ENCODE measurements around the gene MRC1.

MRC1 gene

GRCh38 chr10:17795083-17795482, 14.1 kb upstream of the MRC1 start:
- DNase-seq, result no peak

DNA sequence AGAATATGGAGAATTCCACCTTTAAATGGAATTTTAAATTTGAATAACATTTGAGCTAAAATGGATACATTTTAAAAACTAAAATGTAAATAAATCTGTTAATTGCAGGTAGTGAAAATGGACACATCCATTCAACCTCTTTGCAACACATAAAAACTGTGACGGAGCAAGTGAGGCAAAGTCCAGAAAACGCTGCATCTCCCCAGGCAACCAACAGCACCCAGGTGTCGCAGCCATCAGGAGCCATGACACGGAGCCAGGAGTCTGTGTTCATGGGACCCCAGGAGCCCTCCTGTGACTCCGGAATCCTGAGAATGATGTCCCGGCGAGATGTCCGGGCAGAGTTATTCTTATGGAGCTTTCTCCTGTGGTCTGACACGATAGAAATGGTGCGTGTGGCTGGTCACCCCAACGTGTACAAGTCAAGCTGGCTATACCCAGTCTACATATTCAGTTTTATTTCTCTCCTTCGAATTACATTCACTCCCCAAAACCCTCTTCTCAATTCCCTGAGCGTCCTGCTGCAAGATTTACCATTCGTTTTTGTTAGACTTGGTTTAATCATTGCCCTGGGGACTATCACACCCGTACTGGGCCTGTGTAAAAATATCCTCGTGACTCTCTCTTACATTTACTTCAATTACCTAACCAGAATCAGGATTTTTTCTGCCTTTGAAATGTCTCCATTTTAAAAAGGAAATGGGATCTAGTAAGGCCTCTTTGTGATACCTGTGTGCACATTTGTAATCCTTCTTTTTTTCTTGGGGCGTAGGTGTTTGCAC, 13.1 kb upstream of the MRC1 start:
- no peak for DNase-seq

DNA sequence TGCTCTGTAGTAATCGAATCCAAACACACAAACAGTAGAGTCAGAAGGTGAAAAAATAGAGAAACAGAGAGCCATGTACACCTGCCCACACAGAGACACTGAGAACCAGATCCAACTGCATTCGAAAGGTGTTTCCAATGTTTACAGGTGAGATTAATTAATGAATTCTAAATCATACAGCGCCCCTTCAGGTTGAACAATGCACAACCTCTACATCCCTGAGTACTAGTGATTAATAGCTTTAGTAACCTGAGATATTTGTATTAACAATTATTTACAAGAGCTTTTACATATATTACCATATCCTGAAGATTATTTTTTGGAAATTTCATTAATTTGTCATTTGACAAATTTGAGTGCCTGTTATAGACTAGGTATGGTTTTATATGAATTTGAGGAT, 7.6 kb upstream of the MRC1 start:
- DNase-seq, result no peak

GRCh38 chr10:17802350-17802749, 6.8 kb upstream of the MRC1 start:
- DNase-seq, result no peak

DNA sequence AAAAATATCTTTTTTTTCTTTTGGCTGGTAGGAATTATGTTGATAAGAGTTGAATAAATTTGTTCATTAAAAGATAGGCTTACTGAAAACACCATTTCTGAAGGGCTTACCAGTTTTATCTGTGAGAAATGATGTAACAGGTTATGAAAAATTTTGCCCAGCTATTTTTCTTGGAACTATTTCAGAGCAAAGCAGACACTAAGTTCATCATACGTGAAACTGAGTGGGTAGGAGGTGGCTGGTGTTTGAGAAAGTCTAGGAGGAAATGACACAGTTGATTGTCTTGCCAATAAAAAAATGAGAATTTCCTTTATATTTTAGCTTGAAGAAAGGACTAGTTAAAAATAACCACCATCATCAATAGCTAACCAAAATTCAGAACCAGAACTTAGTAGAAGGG, 6.2 kb upstream of the MRC1 start:
- no peak for DNase-seq

DNA sequence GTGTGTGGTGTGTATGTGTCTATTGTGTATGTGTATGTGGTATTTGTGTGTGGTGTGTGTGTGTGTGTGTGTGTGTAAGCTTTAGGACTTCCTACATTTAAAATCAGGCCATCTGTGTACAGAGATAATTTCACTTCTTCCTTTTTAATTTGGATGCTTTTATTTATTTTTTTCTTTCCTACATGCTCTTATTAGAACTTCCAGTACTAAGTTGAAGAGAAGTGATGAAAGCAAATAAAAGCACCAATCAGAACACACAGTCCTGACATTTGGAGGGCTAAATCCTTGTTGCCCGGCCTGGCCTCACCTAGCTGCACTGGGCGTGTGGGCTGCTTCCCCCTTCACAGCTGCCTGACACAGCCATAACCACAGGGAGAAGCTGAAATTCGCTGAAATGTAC, 3.8 kb upstream of the MRC1 start:
- DNase-seq, result no peak

DNA sequence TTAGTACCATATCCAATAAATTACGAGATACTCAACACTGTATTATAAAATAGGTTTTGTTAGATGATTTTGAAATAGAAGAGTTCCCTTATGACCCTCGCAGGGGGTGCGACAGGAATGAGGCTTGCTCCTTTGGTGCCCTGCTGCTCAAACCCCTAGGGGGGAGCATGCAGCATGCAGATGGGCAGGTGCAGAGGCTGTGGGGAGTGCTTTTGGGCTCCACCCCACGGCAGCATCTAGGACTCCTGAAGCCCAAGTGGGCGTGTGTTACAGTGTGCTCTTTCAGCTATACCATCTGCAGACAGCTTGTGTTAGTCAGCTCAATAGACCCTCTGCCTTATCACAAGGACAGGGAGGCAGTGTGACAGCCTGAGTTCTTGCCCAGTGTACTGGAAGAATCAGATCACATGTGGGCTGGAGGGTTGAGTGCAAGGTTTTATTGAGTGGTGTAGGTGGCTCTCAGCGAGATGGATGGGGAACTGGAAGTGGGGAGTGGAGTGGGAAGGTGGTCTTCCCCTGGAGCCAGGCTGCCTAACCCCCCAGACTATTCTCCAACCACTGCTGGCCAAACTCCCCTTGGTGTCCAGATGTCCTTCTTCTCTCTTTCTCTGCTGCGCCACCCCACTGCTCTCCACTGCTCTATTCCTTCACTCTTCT, 3.1 kb upstream of the MRC1 start:
- DNase-seq, result peak in 1 of 58 donors; percentile 10

- no peak for DNase-seq
Measured at GRCh38 chr10:17811146-17811865, 2.2 kb downstream of the MRC1 start.

DNA sequence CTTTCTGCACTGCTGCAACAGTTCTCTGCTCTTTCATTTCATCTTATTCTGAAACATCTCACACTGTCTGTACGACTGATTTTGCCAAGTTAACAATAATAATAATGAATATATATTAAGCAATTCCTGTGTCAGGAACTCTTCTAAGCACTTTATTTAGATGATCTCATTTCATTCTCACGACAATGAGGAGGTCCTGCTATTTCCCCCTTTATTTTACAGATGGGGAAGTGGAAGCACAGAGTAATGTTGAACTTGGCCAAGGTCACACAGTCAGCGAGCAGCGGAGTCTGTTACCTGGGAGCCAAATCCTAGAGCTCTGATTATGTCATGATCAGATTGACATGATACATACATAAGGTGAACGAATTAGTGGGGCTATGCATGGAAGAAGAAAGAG, 5.8 kb downstream of the MRC1 start:
- no peak for DNase-seq

- DNase-seq, result peak in 1 of 58 donors; percentile 8
Measured at GRCh38 chr10:17816199-17816598, 7.1 kb downstream of the MRC1 start.

DNA sequence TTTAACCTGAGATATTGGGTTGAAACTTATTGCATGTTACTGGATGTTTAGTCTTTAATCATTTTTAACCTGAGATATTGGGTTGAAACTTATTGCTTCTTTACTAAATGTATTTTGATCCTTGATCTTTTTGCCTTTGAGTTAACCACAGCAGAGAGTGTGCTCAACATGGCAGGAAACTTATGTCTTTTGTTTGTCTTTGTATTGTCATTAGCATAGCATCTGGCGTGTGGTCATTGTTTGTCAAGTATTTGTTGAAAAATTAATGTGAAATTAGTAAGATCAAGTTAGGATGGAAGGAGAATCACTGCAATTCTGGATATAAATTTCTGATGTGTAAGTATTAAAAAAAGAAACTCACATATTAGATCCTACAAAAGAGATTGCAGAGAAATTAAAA, 8.2 kb downstream of the MRC1 start:
- DNase-seq, result no peak

GRCh38 chr10:17817790-17818189, 8.6 kb downstream of the MRC1 start:
- DNase-seq, result no peak

GRCh38 chr10:17819836-17820235, 10.7 kb downstream of the MRC1 start:
- no peak for DNase-seq

GRCh38 chr10:17820943-17821342, 11.8 kb downstream of the MRC1 start:
- DNase-seq, result no peak

DNA sequence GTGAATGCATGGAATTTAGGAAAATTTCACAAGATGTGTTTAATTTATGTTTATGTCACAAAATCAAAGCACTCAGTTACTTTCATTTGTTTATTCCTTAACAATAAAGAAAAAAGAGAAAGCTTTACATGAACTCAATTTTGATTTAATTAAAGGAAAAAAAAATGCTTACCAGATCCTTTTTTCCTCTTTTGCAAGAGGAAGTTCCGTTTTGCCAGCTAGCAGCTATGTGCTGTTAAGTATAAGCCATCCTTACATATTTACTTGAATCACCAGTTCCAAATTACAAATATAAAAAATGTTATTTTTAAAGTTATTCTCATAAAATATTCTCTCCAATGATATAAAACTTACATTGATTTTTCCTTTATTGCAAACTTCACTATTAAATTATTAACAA, 12.7 kb downstream of the MRC1 start:
- no peak for DNase-seq

DNA sequence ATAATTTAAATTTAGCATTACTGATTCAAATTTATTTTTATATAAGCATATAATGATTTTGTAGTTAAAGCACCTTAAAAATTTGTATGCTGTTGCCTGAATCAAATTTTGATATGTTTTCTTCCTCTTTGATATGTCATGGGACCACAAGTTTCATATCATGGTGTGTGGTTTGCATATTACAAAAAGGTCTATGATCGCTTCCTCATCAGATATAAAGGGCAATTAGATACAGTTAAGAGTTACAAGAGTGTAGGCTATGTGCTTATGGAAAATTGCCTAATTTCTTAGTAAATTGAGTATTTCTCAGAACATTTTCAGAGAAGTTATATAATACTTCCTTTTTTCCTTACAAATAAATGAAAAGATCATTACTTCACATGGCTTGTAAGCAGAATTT, 22.2 kb downstream of the MRC1 start:
- DNase-seq, result no peak

GRCh38 chr10:17831896-17832295, 22.7 kb downstream of the MRC1 start:
- DNase-seq, result no peak

DNA sequence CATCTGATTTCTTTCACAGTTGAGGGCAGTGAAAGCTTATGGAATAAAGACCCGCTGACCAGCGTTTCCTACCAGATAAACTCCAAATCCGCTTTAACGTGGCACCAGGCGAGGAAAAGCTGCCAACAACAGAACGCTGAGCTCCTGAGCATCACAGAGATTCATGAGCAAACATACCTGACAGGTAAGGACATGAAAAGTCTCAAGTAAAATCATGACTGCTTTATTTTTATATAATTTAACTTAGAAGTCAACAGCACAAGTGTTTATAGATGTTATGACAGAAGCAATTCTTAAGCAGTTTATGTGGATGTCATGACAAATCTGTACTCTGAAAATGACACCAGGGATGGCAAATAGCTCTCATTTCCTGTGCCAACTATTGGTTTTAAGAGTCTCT, 24.5 kb downstream of the MRC1 start:
- no peak for DNase-seq

GRCh38 chr10:17835688-17836087, 26.5 kb downstream of the MRC1 start:
- DNase-seq, result no peak

DNA sequence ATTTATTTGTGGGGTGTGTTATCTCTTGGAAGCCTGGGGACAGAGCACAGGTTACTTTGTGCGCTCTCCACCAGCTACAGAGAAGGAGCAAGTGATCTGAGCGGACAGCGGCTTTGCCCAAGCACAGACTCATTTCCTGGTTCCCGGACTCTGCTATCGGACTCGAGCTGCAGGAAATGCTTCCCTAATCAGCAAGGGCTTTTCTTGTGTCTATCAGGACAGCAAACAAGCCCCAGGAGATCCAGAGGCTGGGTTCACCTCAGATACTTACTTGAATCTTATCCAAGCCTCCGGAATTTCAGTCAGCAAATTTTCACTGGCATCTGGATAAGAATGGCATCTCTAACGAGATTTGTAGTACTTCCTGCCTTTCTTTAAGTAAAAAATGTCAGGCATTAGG, 27.8 kb downstream of the MRC1 start:
- peak in 3 of 58 donors; percentile 1 to 2 (median 1) for DNase-seq

- no peak for DNase-seq
Measured at GRCh38 chr10:17838080-17838648, 29.0 kb downstream of the MRC1 start.

DNA sequence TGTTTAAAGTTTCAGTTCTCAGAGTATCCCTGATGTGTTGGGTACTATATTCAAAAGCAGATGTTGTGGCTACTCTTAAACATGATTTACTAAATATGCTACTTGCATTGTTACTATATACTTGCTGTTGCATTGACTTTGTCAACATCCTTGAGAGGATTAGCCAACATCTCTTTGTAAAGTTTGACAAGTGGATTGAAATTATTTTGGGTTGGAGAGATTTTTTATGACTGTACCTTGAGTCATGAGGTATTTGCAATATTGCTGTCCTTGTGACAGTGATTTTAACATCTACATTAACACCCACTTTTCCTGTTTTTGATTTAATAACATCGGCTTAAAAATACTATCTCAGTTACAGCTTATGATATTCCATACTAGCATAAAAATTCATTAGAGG, 31.9 kb downstream of the MRC1 start:
- DNase-seq, result no peak
